T-helper 17 cell (primary cell): ENCODE measurements around the gene NEDD8. TPM values are rescaled to one million over a fixed set of nuclear protein-coding genes. Genes with fewer than 3 reads are reported as not detected.

ENCODE experiments used
- ATAC-seq: fragments of 150-1000 bp; cut with Tn5 transposase; 2 replicates; pipeline ENCODE4 v1.10.0; 2021; ENCODE audit warnings: mild to moderate bottlenecking, moderate library complexity
- DNase-seq, 3 donors: peaks; one replicate each; pipeline versions ENCODE4 v3.0.0 to v3.0.0-alpha.2; 2020 to 2021
- H3K9me3 ChIP-seq: one replicate; pipeline ENCODE4 v1.7.0; 2013; ENCODE audit warnings: low read length, mild to moderate bottlenecking; ENCODE audit not compliant: control insufficient read depth, poor library complexity, severe bottlenecking
- H3K27ac Mint-ChIP-seq: one replicate; pipeline ENCODE4 v1.8.0; 2022; ENCODE audit warnings: mild to moderate bottlenecking, moderate library complexity, mixed read lengths
- H3K27me3 Mint-ChIP-seq: one replicate; pipeline ENCODE4 v1.8.0; 2022; ENCODE audit warnings: mixed read lengths
- H3K36me3 Mint-ChIP-seq: one replicate; pipeline ENCODE4 v1.8.0; 2022; ENCODE audit warnings: low read depth, mixed read lengths
- H3K4me1 Mint-ChIP-seq: one replicate; pipeline ENCODE4 v1.8.0; 2022; ENCODE audit warnings: mild to moderate bottlenecking, mixed read lengths
- H3K4me3 Mint-ChIP-seq: one replicate; pipeline ENCODE4 v1.8.0; 2022; ENCODE audit warnings: mild to moderate bottlenecking, moderate library complexity, mixed read lengths
- total RNA-seq, 4 donors: library from RNA in 2 of 4; stranded (reverse) in 2 of 4; gene quantifications; one replicate each; pipeline ENCODE4 v1.2.3 and lab custom pipeline; 2022 to 2026

NEDD8 gene
- total RNA-seq, 2 donors from 2014 or later, result 90.0 to 99.5 TPM

GRCh38 chr14:24198814-24199524 lies 33.2 kb downstream of the NEDD8 start:
- H3K36me3 Mint-ChIP-seq, result peaks cover 5% of the 10 kb centered on the region
- no peak overlapping the region for H3K4me3 Mint-ChIP-seq
- peaks cover 32% of the 10 kb centered on the region for H3K4me1 Mint-ChIP-seq
- ATAC-seq, result no peak
- DNase-seq, result no peak
- H3K9me3 ChIP-seq, result no peaks in the 10 kb centered on the region
- H3K27me3 Mint-ChIP-seq, result no peaks in the 10 kb centered on the region
- peak overlapping the region; percentile 85 for H3K27ac Mint-ChIP-seq

- H3K9me3 ChIP-seq, result no peaks in the 10 kb centered on the region
- Mint-ChIP-seq H3K27me3 (no peaks in the 10 kb centered on the region), H3K4me3 (peak overlapping the region; percentile 95), H3K4me1 (peaks cover 38% of the 10 kb centered on the region), H3K27ac (peak overlapping the region; percentile 97), H3K36me3 (peaks cover 4% of the 10 kb centered on the region)
- ATAC-seq (no peak), DNase-seq (no peak)
These were observed 35.1 kb downstream of the NEDD8 start for GRCh38 chr14:24197056-24197450.

- H3K9me3 ChIP-seq, result no peaks in the 10 kb centered on the region
- ATAC-seq, result no peak
- H3K4me1 Mint-ChIP-seq, result peaks cover 37% of the 10 kb centered on the region
- no peaks in the 10 kb centered on the region for H3K27me3 Mint-ChIP-seq
- peaks cover 3% of the 10 kb centered on the region for H3K36me3 Mint-ChIP-seq
- peak overlapping the region; percentile 95 for H3K4me3 Mint-ChIP-seq
- peak overlapping the region; percentile 97 for H3K27ac Mint-ChIP-seq
- DNase-seq, result no peak
These were observed 35.8 kb downstream of the NEDD8 start for GRCh38 chr14:24196071-24197055.

GRCh38 chr14:24195186-24196070 lies 36.7 kb downstream of the NEDD8 start, which contains the start of gene TM9SF1:
Gene TM9SF1, minus strand, starts transcription at chr14:24195441. Its CDS starts 422 bp downstream, at chr14:24195019.
- Mint-ChIP-seq H3K27ac (peak within 1 kb of the TSS; percentile 97), H3K27me3 (no peaks in the 10 kb centered on the region), H3K4me3 (peak within 1 kb of the TSS; percentile 95), H3K36me3 (peaks cover 3% of the 10 kb centered on the region), H3K4me1 (peaks cover 36% of the 10 kb centered on the region)
- no peaks in the 10 kb centered on the region for H3K9me3 ChIP-seq
- peak; percentile 90 for ATAC-seq
- DNase-seq, result peak; percentile 79 to 84 (median 82)

GRCh38 chr14:24194873-24195185 lies 37.3 kb downstream of the NEDD8 start:
- Mint-ChIP-seq H3K27me3 (no peaks in the 10 kb centered on the region), H3K36me3 (peaks cover 3% of the 10 kb centered on the region), H3K4me3 (peak overlapping the region; percentile 95), H3K4me1 (peaks cover 36% of the 10 kb centered on the region), H3K27ac (peak overlapping the region; percentile 97)
- no peak for ATAC-seq
- no peaks in the 10 kb centered on the region for H3K9me3 ChIP-seq
- DNase-seq, result no peak

- Mint-ChIP-seq H3K4me1 (peaks cover 37% of the 10 kb centered on the region), H3K27me3 (no peaks in the 10 kb centered on the region), H3K4me3 (peak overlapping the region; percentile 95), H3K36me3 (peaks cover 3% of the 10 kb centered on the region), H3K27ac (peak overlapping the region; percentile 97)
- H3K9me3 ChIP-seq, result no peaks in the 10 kb centered on the region
- ATAC-seq (no peak), DNase-seq (no peak)
These were observed 37.8 kb downstream of the NEDD8 start for GRCh38 chr14:24194186-24194872.

- no peaks in the 10 kb centered on the region for H3K9me3 ChIP-seq
- ATAC-seq (no peak), DNase-seq (no peak)
- Mint-ChIP-seq H3K27ac (peak overlapping the region; percentile 82), H3K27me3 (no peaks in the 10 kb centered on the region), H3K4me1 (peaks cover 31% of the 10 kb centered on the region), H3K36me3 (peaks cover 3% of the 10 kb centered on the region), H3K4me3 (no peak overlapping the region)
These were observed 39.2 kb downstream of the NEDD8 start for GRCh38 chr14:24192933-24193332.

- H3K27ac Mint-ChIP-seq, result no peak overlapping the region
- peaks cover 31% of the 10 kb centered on the region for H3K4me1 Mint-ChIP-seq
- no peaks in the 10 kb centered on the region for H3K9me3 ChIP-seq
- no peaks in the 10 kb centered on the region for H3K27me3 Mint-ChIP-seq
- no peak overlapping the region for H3K4me3 Mint-ChIP-seq
- ATAC-seq (no peak), DNase-seq (no peak)
- peaks cover 3% of the 10 kb centered on the region for H3K36me3 Mint-ChIP-seq
These were observed 41.8 kb downstream of the NEDD8 start for GRCh38 chr14:24190416-24190815.

GRCh38 chr14:24189460-24189859 lies 42.7 kb downstream of the NEDD8 start:
- peaks cover 26% of the 10 kb centered on the region for H3K4me1 Mint-ChIP-seq
- no peak overlapping the region for H3K4me3 Mint-ChIP-seq
- H3K36me3 Mint-ChIP-seq, result peaks cover 3% of the 10 kb centered on the region

GRCh38 chr14:24189059-24189375 lies 43.1 kb downstream of the NEDD8 start:
- no peaks in the 10 kb centered on the region for H3K27me3 Mint-ChIP-seq
- H3K27ac Mint-ChIP-seq, result peak overlapping the region; percentile 97
- H3K9me3 ChIP-seq, result no peaks in the 10 kb centered on the region
- H3K36me3 Mint-ChIP-seq, result peaks cover 3% of the 10 kb centered on the region
- peaks cover 22% of the 10 kb centered on the region for H3K4me1 Mint-ChIP-seq
- peak overlapping the region; percentile 93 for H3K4me3 Mint-ChIP-seq
- no peak for ATAC-seq
- DNase-seq, result no peak

More at GRCh38 chr14:24189460-24189859, 42.7 kb downstream of the NEDD8 start:
- H3K27me3 Mint-ChIP-seq, result no peaks in the 10 kb centered on the region
- H3K9me3 ChIP-seq, result no peaks in the 10 kb centered on the region
- DNase-seq (no peak), ATAC-seq (no peak)
- peak overlapping the region; percentile 97 for H3K27ac Mint-ChIP-seq

- Mint-ChIP-seq H3K27ac (peak within 1 kb of the TSS; percentile 97), H3K4me1 (peaks cover 22% of the 10 kb centered on the region), H3K36me3 (peaks cover 3% of the 10 kb centered on the region), H3K27me3 (no peaks in the 10 kb centered on the region), H3K4me3 (peak within 1 kb of the TSS; percentile 93)
- peak; percentile 93 for ATAC-seq
- H3K9me3 ChIP-seq, result no peaks in the 10 kb centered on the region
- peak; percentile 86 to 92 (median 88) for DNase-seq
These were observed 43.7 kb downstream of the NEDD8 start, which contains the start of gene IPO4 for GRCh38 chr14:24188251-24189058. Gene IPO4, minus strand, starts transcription at chr14:24188816. Its CDS starts 29 bp downstream, at chr14:24188787.

GRCh38 chr14:24187539-24187915 lies 44.6 kb downstream of the NEDD8 start:
- H3K9me3 ChIP-seq, result no peaks in the 10 kb centered on the region
- peak overlapping the region; percentile 93 for H3K4me3 Mint-ChIP-seq
- H3K27ac Mint-ChIP-seq, result peak overlapping the region; percentile 97
- peaks cover 2% of the 10 kb centered on the region for H3K36me3 Mint-ChIP-seq
- ATAC-seq (no peak), DNase-seq (no peak)
- peaks cover 25% of the 10 kb centered on the region for H3K4me1 Mint-ChIP-seq
- no peaks in the 10 kb centered on the region for H3K27me3 Mint-ChIP-seq
